SK-N-SH (cell line): ENCODE results near the gene IL9R. TPM values are rescaled to one million over a fixed set of nuclear protein-coding genes. Genes with fewer than 3 reads are reported as not detected.

ENCODE experiments used
- CTCF ChIA-PET: fragments of 300-600, 350-600 bp; formaldehyde crosslinking; extraction: SDS; loops from one replicate; lab custom pipeline; 2021; lab: Yijun Ruan, JAX
- POLR2A ChIA-PET: fragments of 350-600 bp; sonication (Branson Sonifier 250); formaldehyde crosslinking; extraction: SDS; loops from one replicate; lab custom pipeline; 2020; ENCODE audit warnings: antibody characterized with exemption, inconsistent platforms; lab: Yijun Ruan, JAX
- DNase-seq: peaks from one replicate; pipeline ENCODE4 v3.0.0; 2012
- H2AFZ ChIP-seq: fragments of 200-600 bp; sonication (generic); 2 replicates; pipeline ENCODE4 v1.8.1; 2016; ENCODE audit warnings: antibody characterized with exemption, mild to moderate bottlenecking, low read depth
- H3F3A ChIP-seq: fragments of 200-600 bp; sonication (generic); replicated peaks from 2 replicates; pipeline ENCODE3; 2016; ENCODE audit warnings: antibody characterized with exemption, mild to moderate bottlenecking; ENCODE audit not compliant: insufficient read depth
- H3K27ac ChIP-seq, 2 experiments: fragments of 200-500 bp in 1 of 2; fragments of 200-600 bp in 1 of 2; sonication (Bioruptor generic) in 1 of 2; sonication (generic), shearing (Covaris generic) in 1 of 2; 2 replicates each; pipeline versions ENCODE4 v1.5.1 to v1.6.1; 2014 to 2016; ENCODE audit warnings: low read depth in 2 of 2, inconsistent platforms in 1 of 2, low read length in 1 of 2, mild to moderate bottlenecking in 1 of 2, mixed read lengths in 1 of 2
- H3K27me3 ChIP-seq: fragments of 200-600 bp; sonication (generic), shearing (Covaris generic); 2 replicates; pipeline ENCODE4 v1.6.1; 2016; ENCODE audit warnings: mixed run types; ENCODE audit not compliant: insufficient read depth
- H3K36me3 ChIP-seq, 2 experiments: fragments of 200-500 bp in 1 of 2; fragments of 200-600 bp in 1 of 2; sonication (Bioruptor generic) in 1 of 2; sonication (generic) in 1 of 2; replicated peaks in 1 of 2; 2 replicates each; pipeline versions ENCODE3 to v1.5.1; 2014 to 2016; ENCODE audit warnings: low read length in 1 of 2, mild to moderate bottlenecking in 1 of 2; ENCODE audit not compliant: insufficient read depth in 2 of 2, control insufficient read depth in 1 of 2
- H3K4me1 ChIP-seq, 2 experiments: fragments of 200-500 bp in 1 of 2; fragments of 200-600 bp in 1 of 2; sonication (Bioruptor generic) in 1 of 2; sonication (generic), shearing (Covaris generic) in 1 of 2; 2 replicates each; pipeline versions ENCODE4 v1.5.1 to v1.6.1; 2014 to 2016; ENCODE audit warnings: low read depth in 1 of 2, low read length in 1 of 2, mixed run types in 1 of 2; ENCODE audit not compliant: insufficient read depth in 2 of 2, control insufficient read depth in 1 of 2
- H3K4me2 ChIP-seq: fragments of 200-600 bp; sonication (generic), shearing (Covaris generic); 2 replicates; pipeline ENCODE4 v1.6.1; 2017; ENCODE audit warnings: mixed run types
- H3K4me3 ChIP-seq, 2 experiments: fragments of 200-500 bp in 1 of 2; fragments of 200-600 bp in 1 of 2; sonication (Bioruptor generic) in 1 of 2; sonication (generic), shearing (Covaris generic) in 1 of 2; 2 replicates each; pipeline versions ENCODE4 v1.5.1 to v1.8.1; 2014 to 2016; ENCODE audit warnings: low read depth in 2 of 2, inconsistent platforms in 1 of 2, low read length in 1 of 2, mild to moderate bottlenecking in 1 of 2, mixed read lengths in 1 of 2, moderate library complexity in 1 of 2
- H3K79me2 ChIP-seq: fragments of 200-600 bp; sonication (generic); 2 replicates; pipeline ENCODE4 v1.8.1; 2017; ENCODE audit warnings: mild to moderate bottlenecking; ENCODE audit not compliant: insufficient read depth
- H3K9ac ChIP-seq: fragments of 200-600 bp; sonication (generic); 2 replicates; pipeline ENCODE4 v1.6.1; 2017; ENCODE audit warnings: mixed run types
- H3K9me2 ChIP-seq: fragments of 200-600 bp; sonication (generic); 2 replicates; pipeline ENCODE4 v1.6.1; 2017; ENCODE audit warnings: mixed run types
- H3K9me3 ChIP-seq: fragments of 200-600 bp; sonication (generic); 2 replicates; pipeline ENCODE4 v1.6.1; 2017; ENCODE audit warnings: mixed run types, mild to moderate bottlenecking, moderate library complexity
- H4K20me1 ChIP-seq: fragments of 200-600 bp; sonication (generic); 2 replicates; pipeline ENCODE4 v1.6.1; 2017; ENCODE audit warnings: mild to moderate bottlenecking, mixed run types; ENCODE audit not compliant: insufficient read depth
- CTCF ChIP-seq: fragments of 200-600 bp; sonication (generic); IDR thresholded peaks from 2 replicates; pipeline ENCODE4 v1.6.1; 2017; ENCODE audit warnings: antibody characterized with exemption, mild to moderate bottlenecking, moderate library complexity
- ELF1 ChIP-seq: IDR thresholded peaks from 2 replicates; pipeline ENCODE4 v1.4.0; 2012
- EZH2phosphoT487 ChIP-seq: fragments of 200-600 bp; sonication (generic); IDR thresholded peaks from 2 replicates; pipeline ENCODE4 v1.6.1; 2017; ENCODE audit warnings: low read depth, mixed run types, mild to moderate bottlenecking, antibody characterized with exemption, moderate library complexity, borderline replicate concordance
- GATA2 ChIP-seq: sonication (generic); formaldehyde crosslinking; IDR thresholded peaks from 2 replicates; pipeline ENCODE4 v1.5.0; 2020; ENCODE audit warnings: mild to moderate bottlenecking, missing genetic modification reagents
- NRF1 ChIP-seq: IDR thresholded peaks from 2 replicates; pipeline ENCODE4 v1.6.1; 2012; ENCODE audit warnings: low read depth, mild to moderate bottlenecking, low read length
- PBX3 ChIP-seq: IDR thresholded peaks from 2 replicates; pipeline ENCODE4; 2012
- POLR2AphosphoS5 ChIP-seq: IDR thresholded peaks from 2 replicates; pipeline ENCODE4 v1.6.1; 2012; ENCODE audit warnings: low read depth, low read length
- RCOR1 ChIP-seq: fragments of 150-350 bp; IDR thresholded peaks from 2 replicates; pipeline ENCODE4 v1.6.1; 2017; ENCODE audit warnings: antibody characterized with exemption, low read length
- RXRA ChIP-seq: IDR thresholded peaks from 2 replicates; pipeline ENCODE4 v1.4.0; 2012; ENCODE audit warnings: low read depth, mild to moderate bottlenecking, borderline replicate concordance
- SMC3 ChIP-seq: IDR thresholded peaks from 2 replicates; pipeline ENCODE4 v1.6.1; 2012; ENCODE audit warnings: low read depth, low read length, improper control_type of control experiment
- TCF12 ChIP-seq: IDR thresholded peaks from 2 replicates; pipeline ENCODE4 v1.4.0; 2012
- ZBTB33 ChIP-seq: IDR thresholded peaks from 2 replicates; pipeline ENCODE4 v1.4.0; 2012; ENCODE audit warnings: low read depth, borderline replicate concordance
- WGBS: methylation state at CpG from one replicate; pipeline ENCODE4 v1.1.6; 2017; ENCODE audit warnings: low lambda C conversion rate; 5-methylcytosine and 5-hydroxymethylcytosine counted together
- polyA plus RNA-seq, 3 experiments: library from polyadenylated mRNA; depleted of rRNA; stranded (reverse); fragments of >200 nt; gene quantifications; 2 replicates each; pipeline ENCODE4 v1.2.3, GENCODE V29; 2012
- TF ChIP-seq, protein P1 (sequence below): fragments of 150-350 bp; IDR thresholded peaks from 2 replicates; pipeline ENCODE4 v1.6.1; 2017; ENCODE audit warnings: antibody characterized with exemption, low read length, low read depth, borderline replicate concordance
- TF ChIP-seq, protein P2 (sequence below): fragments of 150-350 bp; IDR thresholded peaks from 2 replicates; pipeline ENCODE4 v1.6.1; 2016; ENCODE audit warnings: mild to moderate bottlenecking, low read depth, low read length

Gene IL9R
- polyA plus RNA-seq, 1 of the 3 experiments (the other 2 are of a cell fraction): 0.03 TPM

GRCh38 chrX:155988859-155989258 lies 8.6 kb upstream of the IL9R start:
- POLR2A ChIA-PET: no interaction called here
- WGBS: 26% methylated on average over 4 of the region's 4 CpGs
- TF ChIP-seq POLR2AphosphoS5 (no peak), RXRA (no peak), CTCF (no peak), RCOR1 (no peak), TCF12 (no peak), EZH2phosphoT487 (no peak), GATA2 (CRISPR knock-in tag) (no peak), ELF1 (no peak), PBX3 (no peak)
- TF ChIP-seq, protein P1, sequence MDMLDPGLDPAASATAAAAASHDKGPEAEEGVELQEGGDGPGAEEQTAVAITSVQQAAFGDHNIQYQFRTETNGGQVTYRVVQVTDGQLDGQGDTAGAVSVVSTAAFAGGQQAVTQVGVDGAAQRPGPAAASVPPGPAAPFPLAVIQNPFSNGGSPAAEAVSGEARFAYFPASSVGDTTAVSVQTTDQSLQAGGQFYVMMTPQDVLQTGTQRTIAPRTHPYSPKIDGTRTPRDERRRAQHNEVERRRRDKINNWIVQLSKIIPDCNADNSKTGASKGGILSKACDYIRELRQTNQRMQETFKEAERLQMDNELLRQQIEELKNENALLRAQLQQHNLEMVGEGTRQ: no peak

GRCh38 chrX:155993421-155993820 lies 4.1 kb upstream of the IL9R start:
- Histone ChIP-seq H3K27ac (no peak overlapping the region), H3K9me2 (no peaks in the 10 kb centered on the region), H2AFZ (no peak overlapping the region), H3K9me3 (no peaks in the 10 kb centered on the region), H3K4me2 (no peak overlapping the region), H3K27me3 (peaks cover 10% of the 10 kb centered on the region; the same call in 1 of the 2 replicates), H3K79me2 (no peaks in the 10 kb centered on the region), H3K4me1 (no peaks in the 10 kb centered on the region), H3K9ac (no peak overlapping the region), H3K4me3 (no peak overlapping the region), H3K36me3 (no peaks in the 10 kb centered on the region), H4K20me1 (no peaks in the 10 kb centered on the region), H3F3A (no peaks in the 10 kb centered on the region)
- ChIA-PET POLR2A (no interaction called here), CTCF (no interaction called here)
- DNase-seq: no peak
- 7% methylated on average over 2 of the region's 2 CpGs for WGBS
- TF ChIP-seq, protein P2, sequence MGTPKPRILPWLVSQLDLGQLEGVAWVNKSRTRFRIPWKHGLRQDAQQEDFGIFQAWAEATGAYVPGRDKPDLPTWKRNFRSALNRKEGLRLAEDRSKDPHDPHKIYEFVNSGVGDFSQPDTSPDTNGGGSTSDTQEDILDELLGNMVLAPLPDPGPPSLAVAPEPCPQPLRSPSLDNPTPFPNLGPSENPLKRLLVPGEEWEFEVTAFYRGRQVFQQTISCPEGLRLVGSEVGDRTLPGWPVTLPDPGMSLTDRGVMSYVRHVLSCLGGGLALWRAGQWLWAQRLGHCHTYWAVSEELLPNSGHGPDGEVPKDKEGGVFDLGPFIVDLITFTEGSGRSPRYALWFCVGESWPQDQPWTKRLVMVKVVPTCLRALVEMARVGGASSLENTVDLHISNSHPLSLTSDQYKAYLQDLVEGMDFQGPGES: no peak
- TF ChIP-seq GATA2 (CRISPR knock-in tag): no peak
- no peak for TF ChIP-seq EZH2phosphoT487
- TF ChIP-seq RCOR1: no peak
- TF ChIP-seq SMC3: no peak
- TF ChIP-seq NRF1: no peak
- TF ChIP-seq POLR2AphosphoS5: no peak
- no peak for TF ChIP-seq ZBTB33

More at GRCh38 chrX:155988859-155989258, 8.6 kb upstream of the IL9R start:
- CTCF ChIA-PET: no interaction called here
- Histone ChIP-seq H3K9ac (no peak overlapping the region), H3F3A (no peaks in the 10 kb centered on the region), H3K9me3 (no peaks in the 10 kb centered on the region), H3K9me2 (no peaks in the 10 kb centered on the region), H4K20me1 (no peaks in the 10 kb centered on the region), H3K27ac (no peak overlapping the region), H3K4me3 (no peak overlapping the region), H3K4me2 (no peak overlapping the region), H2AFZ (no peak overlapping the region), H3K79me2 (no peaks in the 10 kb centered on the region), H3K4me1 (no peaks in the 10 kb centered on the region), H3K27me3 (peaks cover 10% of the 10 kb centered on the region; the same call in 1 of the 2 replicates), H3K36me3 (no peaks in the 10 kb centered on the region)
- no peak for DNase-seq
